Urothelium cell line (cell line): ENCODE measurements around the gene EGFLAM.
A peak's percentile ranks its signal among the peaks of the same experiment; 100 is the strongest.

Experiments used
- DNase-seq: peaks from one replicate; pipeline ENCODE4 v3.0.0; 2011; ENCODE audit warnings: low spot score, mixed read lengths
- FAIRE-seq: peaks from 2 replicates; lab custom pipeline; 2011; peaks lifted over from hg19 to GRCh38; lab: Jason Lieb, UNC

The EGFLAM gene

DNA sequence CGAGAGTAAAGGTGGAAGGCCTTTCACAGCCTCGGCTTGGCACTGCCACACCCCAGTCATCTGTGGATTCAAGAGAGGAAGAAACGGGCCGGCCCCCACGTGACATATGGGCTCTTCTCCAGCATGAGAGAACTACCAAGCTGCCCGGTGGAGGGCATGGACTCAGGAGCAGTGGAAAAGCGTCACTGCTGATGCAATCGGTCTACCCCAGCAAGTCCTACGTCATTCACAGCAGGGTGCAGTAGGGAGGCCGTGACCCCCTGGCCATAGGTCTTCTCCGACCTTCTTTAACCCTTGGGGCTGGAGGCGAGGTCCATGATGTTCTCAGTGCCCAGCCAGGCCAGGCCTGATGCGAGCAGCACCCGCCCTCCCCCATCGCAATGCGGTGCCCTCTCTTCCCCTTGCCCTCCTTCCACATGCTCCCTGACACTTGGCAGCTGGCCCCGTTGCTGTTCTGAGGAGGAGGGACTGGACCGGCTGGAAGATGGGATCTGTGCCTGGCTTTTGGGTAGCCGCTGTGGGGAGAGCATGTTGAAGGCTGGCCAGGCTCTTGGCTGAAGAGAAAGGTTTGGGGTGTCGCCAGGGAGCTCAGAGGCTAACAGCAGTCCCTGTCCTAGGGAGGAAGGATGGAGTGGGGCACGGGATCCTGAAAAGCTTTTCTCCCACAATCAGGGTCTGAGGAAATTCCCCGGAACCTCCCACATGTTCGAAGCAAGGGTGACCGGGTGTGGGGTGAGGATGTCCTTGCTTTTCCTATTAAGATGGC, 208.2 kb downstream of the EGFLAM start:
- DNase-seq (peak; percentile 33), FAIRE-seq (peak; percentile 55)

DNA sequence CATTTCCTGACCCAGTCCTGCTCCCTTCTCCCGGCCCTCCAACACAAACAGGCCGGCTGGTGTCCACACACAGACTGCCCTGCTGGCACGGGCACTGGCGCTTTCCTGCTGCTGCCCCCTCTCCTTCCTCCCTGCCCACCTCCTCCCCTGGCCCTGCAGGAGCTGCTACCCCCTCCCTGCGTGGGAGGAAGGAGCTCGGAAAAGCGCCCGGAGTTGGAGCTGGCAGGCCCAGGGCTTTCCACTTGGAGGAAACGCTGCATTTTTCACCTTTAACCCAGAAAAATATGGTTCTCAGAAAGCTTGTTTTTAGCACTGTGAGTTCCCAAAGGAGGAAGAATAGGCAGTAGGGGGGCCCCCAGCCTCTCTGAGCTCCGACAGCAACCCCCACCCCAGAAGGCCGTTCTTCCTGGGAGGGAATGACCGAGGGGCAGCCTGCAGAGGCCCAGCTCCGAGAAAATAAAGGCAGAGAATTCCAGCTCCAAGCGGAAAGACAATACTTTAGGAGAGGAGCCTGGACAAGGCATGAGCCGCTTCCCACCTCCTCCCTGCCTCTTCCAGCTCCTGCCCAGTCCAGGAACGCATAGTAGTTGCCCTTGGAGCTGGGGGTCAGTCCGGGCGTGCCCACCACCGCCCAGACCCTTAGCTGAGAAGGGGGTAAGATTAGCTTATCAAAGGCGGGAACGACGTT, 209.1 kb downstream of the EGFLAM start:
- FAIRE-seq (no peak), DNase-seq (peak; percentile 62)

- peak; percentile 98 for FAIRE-seq
Measured at GRCh38 chr5:38468202-38468673, 209.9 kb downstream of the EGFLAM start.

DNA sequence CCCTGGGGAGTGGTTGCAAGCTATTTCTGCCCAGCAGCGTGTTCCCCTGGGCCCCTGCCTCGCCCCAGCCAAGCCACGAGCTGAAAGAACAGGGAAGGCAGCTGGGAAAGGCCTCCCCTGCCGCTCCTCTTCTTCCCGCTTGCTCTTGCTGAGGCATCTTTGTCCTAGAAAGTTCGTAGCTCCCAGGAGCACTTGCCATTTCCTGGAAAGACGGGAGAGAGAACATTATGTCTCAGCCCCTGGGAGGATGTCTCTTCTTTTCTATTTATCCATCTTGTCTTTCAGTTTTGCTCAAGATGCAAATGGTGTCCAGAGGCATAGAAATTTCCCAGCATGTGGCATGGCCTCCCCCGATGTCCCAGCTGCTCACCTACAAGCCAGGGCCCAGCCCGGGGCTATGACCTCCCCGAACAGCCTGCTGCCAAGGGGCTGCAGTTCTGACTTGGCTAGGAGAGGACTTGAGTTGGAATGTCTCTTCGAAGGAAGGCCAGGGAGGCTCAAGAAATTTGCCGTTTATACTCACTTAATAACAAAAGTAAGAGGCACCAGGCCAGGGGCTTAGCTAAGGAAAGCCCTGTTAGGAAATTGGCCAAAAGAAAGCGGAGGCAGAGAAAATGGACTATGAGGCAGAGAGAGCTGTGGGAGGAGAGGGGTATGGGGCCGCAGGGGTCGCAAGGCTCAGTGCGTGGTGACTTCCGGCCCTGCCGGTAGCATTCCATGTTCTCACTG, 210.8 kb downstream of the EGFLAM start:
- peak; percentile 25 for DNase-seq
- no peak for FAIRE-seq

More at GRCh38 chr5:38468202-38468673, 209.9 kb downstream of the EGFLAM start:
- DNase-seq: peak; percentile 95

- no peak for FAIRE-seq
- no peak for DNase-seq
Measured at GRCh38 chr5:38469707-38470267, 211.4 kb downstream of the EGFLAM start.

GRCh38 chr5:38471709-38472108, 213.3 kb downstream of the EGFLAM start:
- DNase-seq: no peak
- FAIRE-seq: peak; percentile 46

DNA sequence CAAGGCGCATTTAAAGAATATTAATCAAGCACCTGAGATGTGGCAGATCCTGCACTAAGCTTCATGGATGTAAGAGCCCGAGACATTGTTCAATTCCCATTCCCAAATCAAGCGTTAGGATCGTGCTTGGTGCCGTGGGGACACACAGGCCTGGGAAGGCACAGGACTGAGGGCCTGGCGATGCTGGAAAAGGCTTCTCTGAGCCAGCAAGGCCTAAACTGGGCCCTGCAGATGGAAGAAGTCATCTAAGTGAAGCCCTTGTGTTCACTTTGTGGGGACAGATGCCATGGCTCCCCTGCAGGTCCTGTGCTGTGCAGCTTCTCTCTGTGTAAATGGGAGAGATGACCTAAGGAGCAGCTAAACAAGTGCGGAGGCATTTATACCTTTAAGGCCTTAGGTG, 214.2 kb downstream of the EGFLAM start:
- FAIRE-seq (no peak), DNase-seq (no peak)

DNA sequence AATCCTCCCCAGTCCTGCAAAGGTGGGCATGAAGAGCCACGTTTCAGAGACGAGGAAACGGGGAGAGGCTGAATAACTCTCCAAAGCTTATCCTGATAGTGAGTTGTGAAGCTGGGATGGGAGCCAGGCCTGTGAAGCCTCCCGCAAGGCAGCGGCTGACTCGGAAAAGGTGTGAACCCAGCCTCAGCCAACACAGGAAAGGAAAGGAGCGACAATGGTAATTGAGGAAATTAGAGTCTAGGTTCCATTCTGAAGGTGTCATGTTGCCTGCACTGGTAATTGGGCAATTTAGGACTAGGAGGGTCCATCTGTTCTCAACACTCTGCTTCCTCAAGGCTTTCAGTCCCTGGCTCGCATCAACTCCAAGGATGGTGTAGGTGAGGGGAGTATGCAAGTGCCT, 214.6 kb downstream of the EGFLAM start:
- DNase-seq (no peak), FAIRE-seq (no peak)

DNA sequence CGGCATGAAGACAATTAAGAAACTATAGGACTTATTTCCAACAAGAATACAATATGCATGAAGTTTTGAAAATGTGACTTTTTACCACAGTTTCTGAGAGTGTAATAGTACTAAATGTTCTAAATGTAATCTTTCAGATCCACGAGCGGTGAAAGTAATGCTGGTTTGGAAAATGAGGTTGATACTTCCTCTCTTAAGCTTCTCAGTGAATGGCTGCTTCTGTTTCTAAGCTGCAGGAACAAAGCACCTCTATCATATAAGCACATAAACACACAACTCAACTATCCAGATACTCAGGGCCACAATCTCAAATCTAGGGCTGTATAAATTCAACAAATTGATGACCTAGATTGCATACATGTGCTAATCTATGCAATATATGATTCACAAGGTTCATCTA, 219.8 kb downstream of the EGFLAM start:
- FAIRE-seq: no peak
- no peak for DNase-seq

- FAIRE-seq (peak; percentile 81), DNase-seq (no peak)
Measured at GRCh38 chr5:38478878-38479277, 220.5 kb downstream of the EGFLAM start.

DNA sequence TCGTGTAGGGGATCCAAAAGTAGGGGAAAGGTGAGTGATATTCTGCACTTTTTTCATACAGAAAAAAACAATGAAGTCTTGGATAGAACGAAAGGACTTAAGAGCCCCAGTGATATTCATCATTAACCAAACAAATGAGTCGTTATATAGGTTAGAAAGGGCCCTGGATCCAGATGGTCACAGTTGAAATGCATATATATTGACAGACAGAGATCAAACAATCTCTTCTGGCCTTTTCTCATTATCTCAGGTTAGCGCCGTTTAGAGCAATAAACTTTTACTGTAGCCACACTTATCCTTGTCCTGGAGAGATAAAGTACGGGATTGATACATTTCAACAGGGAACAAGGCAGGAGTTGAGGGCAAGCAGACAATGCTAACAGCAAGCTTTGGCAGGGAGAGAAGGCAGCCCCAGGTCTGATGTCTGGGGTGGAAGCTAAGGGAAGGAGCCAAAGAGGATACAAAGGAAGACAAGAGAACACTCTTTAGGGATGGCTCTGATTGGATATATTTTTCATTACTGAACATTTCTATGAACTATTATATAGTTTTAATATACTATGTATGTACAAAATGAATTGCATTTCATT, 221.1 kb downstream of the EGFLAM start:
- no peak for FAIRE-seq
- no peak for DNase-seq

- DNase-seq: no peak
- no peak for FAIRE-seq
Measured at GRCh38 chr5:38483805-38484398, 225.5 kb downstream of the EGFLAM start.

DNA sequence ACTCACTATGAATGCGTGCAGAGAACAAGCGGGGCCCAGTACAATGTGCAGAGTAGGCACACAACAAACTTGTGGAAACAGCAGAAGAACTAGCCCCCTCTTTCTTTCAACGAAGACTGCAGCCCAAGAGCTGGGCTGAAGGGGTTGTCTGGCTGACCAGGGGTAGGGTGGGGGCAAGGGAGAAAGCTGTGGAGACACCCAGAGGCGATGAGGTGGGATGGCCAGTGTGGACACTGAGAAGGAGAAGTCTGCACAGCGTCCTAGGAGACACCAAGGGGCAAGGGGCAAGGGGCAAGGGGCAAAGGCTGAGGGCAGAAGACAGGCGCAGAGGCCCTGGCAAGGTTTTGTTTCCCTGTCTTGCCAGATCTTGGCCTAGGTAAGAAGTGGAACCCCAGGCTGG, 235.8 kb downstream of the EGFLAM start:
- DNase-seq (no peak), FAIRE-seq (no peak)

DNA sequence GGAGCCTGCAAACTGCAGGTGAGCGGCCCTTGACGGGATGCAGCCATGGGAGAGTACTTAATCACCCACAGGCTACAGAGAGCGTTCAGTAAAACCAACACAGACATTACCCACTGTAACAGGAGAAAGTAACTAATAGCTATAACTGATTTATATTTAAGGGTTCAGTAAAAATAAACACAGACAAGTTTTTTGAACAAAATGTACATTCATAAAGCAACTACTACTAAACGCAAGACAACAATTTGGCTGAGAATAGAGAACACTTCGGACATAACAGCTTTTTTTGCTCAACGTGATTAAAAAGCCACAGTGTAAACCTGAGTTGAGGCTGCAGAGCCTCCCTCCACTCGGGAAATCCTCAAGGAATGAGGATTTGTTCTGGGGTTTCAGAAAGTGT, 236.4 kb downstream of the EGFLAM start:
- no peak for DNase-seq
- no peak for FAIRE-seq

- FAIRE-seq: no peak
- no peak for DNase-seq
Measured at GRCh38 chr5:38497946-38498345, 239.6 kb downstream of the EGFLAM start.

- peak; percentile 46 for FAIRE-seq
- no peak for DNase-seq
Measured at GRCh38 chr5:38500573-38501260, 242.4 kb downstream of the EGFLAM start.

DNA sequence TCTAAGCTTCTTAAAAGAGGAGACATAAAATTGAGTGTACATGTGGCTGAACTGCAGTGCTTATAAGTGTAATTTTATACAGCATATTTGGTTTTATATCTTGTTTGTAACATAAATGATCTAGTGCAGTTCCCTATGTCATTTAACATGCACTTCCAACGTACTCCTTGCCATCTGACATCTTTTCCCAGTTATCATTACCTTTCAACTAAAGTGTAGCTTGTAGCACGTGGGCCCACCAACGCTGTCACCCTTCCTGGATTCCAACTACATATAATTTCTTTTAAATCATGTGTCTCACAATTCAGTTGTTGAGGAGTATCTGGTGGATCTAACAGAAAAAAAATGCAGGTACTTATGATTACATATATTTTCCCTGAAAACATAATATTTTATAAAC, 247.9 kb downstream of the EGFLAM start:
- DNase-seq (no peak), FAIRE-seq (no peak)

DNA sequence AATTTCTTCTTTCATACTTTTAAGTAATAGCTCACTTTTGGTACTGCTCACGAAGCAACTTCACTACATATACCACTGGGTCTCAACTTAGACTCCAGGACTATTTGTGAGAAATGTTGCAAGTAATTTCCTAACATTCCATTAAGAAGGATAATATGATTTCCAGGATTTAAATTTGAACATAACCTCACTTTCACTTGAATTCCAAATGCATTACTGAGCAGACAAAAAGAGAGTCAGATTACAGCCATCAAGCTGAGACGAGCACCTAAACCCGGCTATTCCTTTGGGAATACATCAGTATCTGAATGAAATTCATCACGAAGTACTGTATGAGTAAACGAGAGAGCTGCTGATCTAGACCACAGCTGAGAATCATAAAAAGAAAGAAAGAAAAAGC, 250.8 kb downstream of the EGFLAM start:
- FAIRE-seq (peak; percentile 35), DNase-seq (peak; percentile 54)
